PC-3 (cell line): ENCODE results near the gene DRAP1. TPM values are rescaled to one million over a fixed set of nuclear protein-coding genes. Genes with fewer than 3 reads are reported as not detected.

Source experiments
- ATAC-seq: fragments of 200-7000 bp; cut with Tn5 transposase; 2 replicates; pipeline ENCODE4 v1.9.1; 2020; ENCODE audit warnings: mild to moderate bottlenecking, moderate library complexity
- BruUV-seq: library from RNA; stranded (reverse); fragments of 400-500 nt; replicated peaks from 2 replicates; lab custom pipeline; 2021; lab: Mats Ljungman, UMichigan
- CTCF ChIA-PET: fragments of 300-600 bp; sonication (Branson Sonifier 250); formaldehyde crosslinking; loops from one replicate; lab custom pipeline; 2022; ENCODE audit warnings: antibody characterized with exemption; lab: Charles Lee
- POLR2A ChIA-PET: fragments of 300-600 bp; sonication (Branson Sonifier 250); formaldehyde crosslinking; loops from one replicate; lab custom pipeline; 2022; ENCODE audit warnings: antibody characterized with exemption; ENCODE audit not compliant: unreplicated experiment; lab: Charles Lee
- DNase-seq: peaks from one replicate; pipeline ENCODE4 v3.0.0-alpha.2; 2015
- H2AFZ ChIP-seq: fragments of 300-600 bp; sonication (generic); 2 replicates; pipeline ENCODE4 v1.6.0; 2016; ENCODE audit warnings: antibody characterized with exemption, low read length
- H3F3A ChIP-seq: fragments of 300-600 bp; sonication (generic); one replicate; pipeline ENCODE4 v1.6.0; 2017; ENCODE audit warnings: antibody characterized with exemption, low read length, control low read depth, mild to moderate bottlenecking; ENCODE audit not compliant: unreplicated experiment
- H3K27ac ChIP-seq: fragments of 300-600 bp; sonication (generic); 2 replicates; pipeline ENCODE4 v1.5.1; 2016; ENCODE audit warnings: mild to moderate bottlenecking, low read length
- H3K27me3 ChIP-seq: fragments of 300-600 bp; sonication (generic); 2 replicates; pipeline ENCODE4 v1.6.1; 2016; ENCODE audit warnings: low read length, mixed read lengths
- H3K36me3 ChIP-seq: fragments of 300-600 bp; sonication (generic); 2 replicates; pipeline ENCODE4 v1.6.1; 2016; ENCODE audit warnings: low read depth, mixed run types, low read length, mixed read lengths
- H3K4me1 ChIP-seq: fragments of 300-600 bp; sonication (generic); 2 replicates; pipeline ENCODE4 v1.5.1; 2016; ENCODE audit warnings: low read length; ENCODE audit not compliant: insufficient read depth
- H3K4me2 ChIP-seq: fragments of 300-600 bp; sonication (generic); 2 replicates; pipeline ENCODE4 v1.6.0; 2016; ENCODE audit warnings: low read length
- H3K4me3 ChIP-seq: fragments of 300-600 bp; sonication (generic); 2 replicates; pipeline ENCODE4 v1.5.1; 2016; ENCODE audit warnings: mild to moderate bottlenecking, low read length, mixed read lengths
- H3K79me2 ChIP-seq: fragments of 300-600 bp; sonication (generic); 2 replicates; pipeline ENCODE4 v1.6.1; 2017; ENCODE audit warnings: low read length, mixed read lengths
- H3K9ac ChIP-seq: fragments of 300-600 bp; sonication (generic); 2 replicates; pipeline ENCODE4 v1.6.0; 2016; ENCODE audit warnings: mild to moderate bottlenecking, low read length
- H3K9me2 ChIP-seq: fragments of 300-600 bp; sonication (generic); replicated peaks from 2 replicates; pipeline ENCODE4 v1.6.1; 2016; ENCODE audit warnings: mixed run types, low read length, mixed read lengths
- H3K9me3 ChIP-seq: fragments of 300-600 bp; sonication (generic); 2 replicates; pipeline ENCODE4 v1.6.1; 2016; ENCODE audit warnings: low read length, mixed read lengths
- H4K20me1 ChIP-seq: fragments of 300-600 bp; sonication (generic); 2 replicates; pipeline ENCODE4 v1.6.1; 2016; ENCODE audit warnings: low read length, mixed read lengths
- EZH2 ChIP-seq: fragments of 300-600 bp; sonication (generic); IDR thresholded peaks from one replicate; pipeline ENCODE4 v1.6.1; 2017; ENCODE audit warnings: antibody characterized with exemption, mild to moderate bottlenecking, low read length; ENCODE audit not compliant: unreplicated experiment
- EZH2phosphoT487 ChIP-seq: fragments of 300-600 bp; sonication (generic); IDR thresholded peaks from 2 replicates; pipeline ENCODE4 v1.6.1; 2018; ENCODE audit warnings: mild to moderate bottlenecking, antibody characterized with exemption, low read length, borderline replicate concordance
- intact Hi-C: fragments of 100-400 bp; cut with micrococcal nuclease; formaldehyde crosslinking; loops from 2 replicates; pipeline ENCODE4 v1.9.0; 2023
- total RNA-seq: library from RNA; depleted of rRNA; stranded (reverse); fragments of >200 nt; gene quantifications from 2 replicates; pipeline ENCODE4 v1.2.3, GENCODE V29; 2014
- TF ChIP-seq, protein P1 (sequence below): fragments of 300-600 bp; sonication (generic); conservative IDR thresholded peaks from 2 replicates; pipeline ENCODE4 v1.5.1; 2017; ENCODE audit warnings: antibody characterized with exemption, low read depth, mild to moderate bottlenecking, low read length

The DRAP1 gene
- total RNA-seq, 1 experiment from 2014 or later = 944 TPM

GRCh38 chr11:65870307-65870658 lies 48.9 kb upstream of the DRAP1 start:
- ATAC-seq (no peak), DNase-seq (no peak)
- TF ChIP-seq EZH2 = no peak
- no peak for TF ChIP-seq EZH2phosphoT487
- TF ChIP-seq, protein P1, sequence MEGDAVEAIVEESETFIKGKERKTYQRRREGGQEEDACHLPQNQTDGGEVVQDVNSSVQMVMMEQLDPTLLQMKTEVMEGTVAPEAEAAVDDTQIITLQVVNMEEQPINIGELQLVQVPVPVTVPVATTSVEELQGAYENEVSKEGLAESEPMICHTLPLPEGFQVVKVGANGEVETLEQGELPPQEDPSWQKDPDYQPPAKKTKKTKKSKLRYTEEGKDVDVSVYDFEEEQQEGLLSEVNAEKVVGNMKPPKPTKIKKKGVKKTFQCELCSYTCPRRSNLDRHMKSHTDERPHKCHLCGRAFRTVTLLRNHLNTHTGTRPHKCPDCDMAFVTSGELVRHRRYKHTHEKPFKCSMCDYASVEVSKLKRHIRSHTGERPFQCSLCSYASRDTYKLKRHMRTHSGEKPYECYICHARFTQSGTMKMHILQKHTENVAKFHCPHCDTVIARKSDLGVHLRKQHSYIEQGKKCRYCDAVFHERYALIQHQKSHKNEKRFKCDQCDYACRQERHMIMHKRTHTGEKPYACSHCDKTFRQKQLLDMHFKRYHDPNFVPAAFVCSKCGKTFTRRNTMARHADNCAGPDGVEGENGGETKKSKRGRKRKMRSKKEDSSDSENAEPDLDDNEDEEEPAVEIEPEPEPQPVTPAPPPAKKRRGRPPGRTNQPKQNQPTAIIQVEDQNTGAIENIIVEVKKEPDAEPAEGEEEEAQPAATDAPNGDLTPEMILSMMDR = no peak
- H3K9me3 ChIP-seq = no peaks in the 10 kb centered on the region
- no peak overlapping the region for H3K4me3 ChIP-seq
- no TSS peak for BruUV-seq
- H3K27me3 ChIP-seq = no peaks in the 10 kb centered on the region
- ChIA-PET CTCF (no interaction called here), POLR2A (no interaction called here)
- no peaks in the 10 kb centered on the region for H4K20me1 ChIP-seq
- H3K9me2 ChIP-seq = no peaks in the 10 kb centered on the region
- no peak overlapping the region for H2AFZ ChIP-seq
- peaks cover 5% of the 10 kb centered on the region; the same call in 1 of the 2 replicates for H3K36me3 ChIP-seq
- no peaks in the 10 kb centered on the region for H3F3A ChIP-seq
- intact Hi-C loops = no loop called here
- H3K27ac ChIP-seq = no peak overlapping the region
- no peaks in the 10 kb centered on the region for H3K79me2 ChIP-seq
- H3K4me1 ChIP-seq = peaks cover 6% of the 10 kb centered on the region
- H3K9ac ChIP-seq = no peak overlapping the region
- no peak overlapping the region for H3K4me2 ChIP-seq

DNA sequence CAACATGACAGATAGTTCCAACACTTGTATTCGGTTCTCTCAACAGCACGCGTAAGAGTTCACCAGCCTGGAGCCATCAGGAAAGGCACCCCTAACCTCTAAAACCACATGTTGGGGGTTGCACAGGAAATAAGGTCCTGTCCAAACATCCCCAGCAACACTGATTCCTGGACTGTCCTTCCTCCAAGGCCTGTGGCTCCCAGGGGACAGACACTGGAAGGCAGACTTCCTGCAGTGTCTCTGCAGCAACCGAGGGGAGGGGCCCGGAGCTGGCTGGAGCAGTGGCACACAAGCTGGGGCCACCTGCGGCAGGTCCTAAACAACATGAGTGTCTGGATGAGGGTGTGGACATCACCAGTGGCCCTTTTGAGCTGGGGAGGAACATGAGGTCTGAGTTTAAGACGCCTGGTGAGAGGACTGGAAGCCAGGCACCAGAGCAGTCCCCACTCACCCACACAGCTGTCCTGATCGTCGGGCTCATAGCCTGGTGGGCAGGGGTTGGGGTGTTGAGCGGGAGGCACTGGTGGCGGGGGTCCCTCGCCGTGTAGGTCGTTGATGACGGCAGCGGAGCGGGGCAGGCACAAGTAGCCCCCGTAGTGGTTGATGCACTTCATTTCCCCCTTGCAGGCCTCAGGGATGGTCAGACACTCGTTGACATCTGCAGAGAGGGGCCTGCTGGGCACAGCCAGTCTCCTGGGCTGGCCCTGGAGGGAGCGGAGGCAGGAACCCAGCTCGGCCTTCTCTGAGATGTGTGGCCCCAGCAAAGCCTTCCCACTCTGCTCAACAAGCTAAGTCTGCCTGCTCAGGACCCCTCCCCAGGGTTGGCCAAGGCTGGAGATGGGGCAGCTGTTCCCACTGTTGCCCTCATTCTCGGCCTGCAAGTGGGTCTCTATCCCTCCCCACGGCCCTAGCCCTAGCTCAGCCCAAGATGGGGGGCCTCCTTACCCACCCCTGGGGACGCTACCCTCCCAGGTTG lies 48.2 kb upstream of the DRAP1 start:
- DNase-seq (no peak), ATAC-seq (no peak)
- H3K9me2 ChIP-seq = no peaks in the 10 kb centered on the region
- POLR2A ChIA-PET = interaction anchor here (0.8 kb wide), 1 partner anchor 12 kb away, joined by 5 read pairs; no protein-coding TSS in a partner anchor
- no peak overlapping the region for H3K4me2 ChIP-seq
- H3K9ac ChIP-seq = no peak overlapping the region
- CTCF ChIA-PET = no interaction called here
- no peaks in the 10 kb centered on the region for H3K79me2 ChIP-seq
- intact Hi-C loops = no loop called here
- no TSS peak for BruUV-seq
- peaks cover 2% of the 10 kb centered on the region; the same call in 1 of the 2 replicates for H3K36me3 ChIP-seq
- no peaks in the 10 kb centered on the region for H4K20me1 ChIP-seq
- no peak overlapping the region for H3K4me3 ChIP-seq
- no peaks in the 10 kb centered on the region for H3K9me3 ChIP-seq
- H3K27me3 ChIP-seq = no peaks in the 10 kb centered on the region
- H3K27ac ChIP-seq = no peak overlapping the region
- H2AFZ ChIP-seq = no peak overlapping the region
- no peaks in the 10 kb centered on the region for H3F3A ChIP-seq
- H3K4me1 ChIP-seq = peaks cover 6% of the 10 kb centered on the region
- TF ChIP-seq EZH2 = no peak

GRCh38 chr11:65871811-65872548 lies 47.2 kb upstream of the DRAP1 start:
- Histone ChIP-seq H3F3A (no peaks in the 10 kb centered on the region), H3K9me3 (no peaks in the 10 kb centered on the region), H3K9me2 (no peaks in the 10 kb centered on the region), H3K4me3 (no peak overlapping the region), H3K9ac (no peak overlapping the region), H3K4me2 (no peak overlapping the region), H3K27me3 (no peaks in the 10 kb centered on the region), H3K79me2 (no peaks in the 10 kb centered on the region), H3K27ac (no peak overlapping the region), H3K36me3 (peaks cover under 1% of the 10 kb centered on the region; the same call in 1 of the 2 replicates), H2AFZ (no peak overlapping the region), H4K20me1 (no peaks in the 10 kb centered on the region), H3K4me1 (peaks cover 6% of the 10 kb centered on the region)
- no TSS peak for BruUV-seq
- CTCF ChIA-PET = interaction anchor here (1.0 kb wide), 1 partner anchor 12 kb away, joined by 3 read pairs; the partner anchor contains the start of gene MUS81
- POLR2A ChIA-PET = interaction anchor here (0.8 kb wide), 1 partner anchor 13 kb away, joined by 5 read pairs; no protein-coding TSS in a partner anchor
- DNase-seq (no peak), ATAC-seq (no peak)
- intact Hi-C loops = no loop called here
- no peak for TF ChIP-seq EZH2
- TF ChIP-seq, protein P1 = no peak
- TF ChIP-seq EZH2phosphoT487 = no peak
